COLO668 (cell line): ENCODE results near the gene SLC22A6.
"Not testable (repeated sequence)": the region's sequence is repeated elsewhere in the genome, so short reads cannot be mapped to it uniquely, and the experiment has no call there.

Experiments
- DNase-seq: peaks from one replicate; lab custom pipeline; 2025; ENCODE audit not compliant: unreplicated experiment; lab: John Stamatoyannopoulos, UW

The SLC22A6 gene

DNA sequence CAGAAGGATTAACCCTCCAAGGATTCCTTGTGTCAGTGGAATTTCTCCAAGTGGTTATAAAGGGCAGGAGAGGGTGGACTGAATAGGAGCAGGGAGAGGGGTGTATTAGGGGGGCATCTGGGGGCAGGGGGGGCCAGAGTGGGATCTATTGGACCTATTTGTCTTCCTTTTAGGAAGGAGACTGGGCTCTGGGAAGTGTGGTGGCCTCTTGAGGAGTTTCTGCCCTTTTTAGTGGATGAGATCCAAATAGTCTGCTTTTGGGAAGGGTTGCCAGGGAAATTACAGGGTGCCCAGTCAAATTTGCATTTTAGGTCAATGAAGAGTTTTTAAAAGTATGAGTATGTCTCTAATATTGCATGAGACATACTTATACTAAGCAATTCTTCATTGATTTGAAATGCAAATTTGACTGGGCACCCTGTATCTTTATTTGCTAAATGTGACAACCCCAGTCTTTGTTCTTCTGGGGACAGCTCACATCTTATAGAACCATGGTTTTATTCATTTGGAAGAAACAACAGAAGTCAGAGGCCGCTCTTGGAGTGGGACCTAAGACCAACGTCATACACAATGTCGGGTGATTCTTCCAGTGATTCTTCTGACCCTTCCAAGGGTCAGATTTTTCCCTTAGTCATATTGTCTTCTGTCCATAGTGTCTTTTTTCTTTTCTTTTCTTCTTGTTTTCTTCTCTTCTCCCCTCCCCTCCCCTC, 429 bp upstream of the SLC22A6 start:
- DNase-seq, result no peak

DNA sequence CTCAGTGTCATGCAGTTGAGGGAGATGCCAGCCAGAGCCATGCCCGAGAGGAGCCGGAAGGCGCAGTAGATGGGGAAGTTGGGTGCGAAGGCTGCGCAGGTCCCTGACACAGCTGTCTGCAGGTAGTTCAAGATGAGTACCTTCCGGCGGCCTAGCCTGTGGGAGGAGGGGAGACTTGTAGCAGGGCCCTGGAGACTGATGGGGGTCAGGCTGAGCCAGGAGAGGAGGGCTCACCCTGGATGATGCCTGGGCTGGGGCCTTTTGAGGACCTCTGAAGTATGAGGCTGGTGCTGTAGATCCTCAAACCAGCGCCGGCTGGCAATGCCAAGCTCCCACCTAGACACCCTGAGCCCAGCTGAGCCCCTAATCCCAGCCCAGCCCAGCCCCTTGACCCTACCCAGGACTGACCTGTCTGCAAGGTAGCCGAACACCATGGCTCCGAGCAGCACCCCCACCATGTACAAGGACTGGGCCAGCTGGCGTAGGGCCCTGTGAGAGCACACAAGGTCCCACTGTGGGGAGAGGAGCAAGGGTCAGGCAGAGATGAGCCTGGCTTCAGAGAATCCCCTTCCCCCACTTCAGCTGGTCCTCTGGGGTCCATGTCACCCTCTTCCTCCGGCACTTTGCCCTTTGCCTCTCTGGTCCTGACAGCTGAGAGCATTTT, 1.1 kb downstream of the SLC22A6 start:
- DNase-seq, result no peak

DNA sequence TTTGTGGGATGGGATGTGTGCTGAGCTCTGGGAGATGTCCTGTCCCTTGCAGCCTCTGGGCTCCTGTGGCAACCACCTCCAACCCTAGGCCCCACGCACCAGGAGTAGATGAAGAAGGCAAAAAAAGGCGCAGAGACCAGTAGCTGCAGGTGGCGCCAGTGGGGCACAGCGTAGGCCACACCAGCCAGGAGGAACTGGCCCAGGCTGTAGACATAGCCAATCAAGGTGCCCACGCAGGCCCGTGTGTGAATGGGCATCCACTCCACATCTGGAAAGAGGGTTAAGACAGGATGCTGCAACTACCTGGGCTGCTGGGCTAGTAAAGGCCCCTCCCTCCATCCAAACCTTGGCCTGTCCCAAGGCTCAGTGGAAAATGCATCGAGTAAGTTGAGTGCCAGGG, 3.0 kb downstream of the SLC22A6 start:
- no peak for DNase-seq

DNA sequence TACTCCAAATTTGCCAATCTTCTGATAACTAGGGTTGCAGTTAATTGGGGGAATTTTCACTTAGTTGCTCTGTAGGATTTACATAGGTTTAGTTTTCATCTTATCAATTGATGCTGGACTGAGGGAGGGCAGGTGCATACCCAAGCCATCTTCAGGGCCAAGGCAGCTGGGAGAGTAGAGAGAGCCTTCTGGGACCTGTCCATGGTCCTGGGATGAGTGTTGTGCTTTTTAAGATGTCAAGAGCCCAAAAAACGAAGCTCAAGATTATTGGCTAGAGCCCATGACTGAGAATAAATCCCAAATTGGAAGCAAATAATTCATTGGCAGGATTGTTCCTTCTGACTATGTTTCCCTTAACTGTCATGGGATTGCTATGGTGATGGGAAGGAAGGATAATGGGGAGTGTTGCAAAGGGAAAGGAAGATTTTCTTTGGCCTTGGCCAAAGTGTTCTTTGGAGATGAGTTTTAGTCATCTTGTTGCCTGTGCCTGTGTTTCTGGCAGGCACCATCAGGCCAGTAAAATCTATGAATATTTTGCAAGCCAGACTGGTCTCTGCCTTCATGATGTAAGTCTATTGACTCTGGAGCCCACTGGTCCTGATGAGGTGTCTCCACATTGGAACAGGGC, 4.5 kb downstream of the SLC22A6 start:
- no peak for DNase-seq

DNA sequence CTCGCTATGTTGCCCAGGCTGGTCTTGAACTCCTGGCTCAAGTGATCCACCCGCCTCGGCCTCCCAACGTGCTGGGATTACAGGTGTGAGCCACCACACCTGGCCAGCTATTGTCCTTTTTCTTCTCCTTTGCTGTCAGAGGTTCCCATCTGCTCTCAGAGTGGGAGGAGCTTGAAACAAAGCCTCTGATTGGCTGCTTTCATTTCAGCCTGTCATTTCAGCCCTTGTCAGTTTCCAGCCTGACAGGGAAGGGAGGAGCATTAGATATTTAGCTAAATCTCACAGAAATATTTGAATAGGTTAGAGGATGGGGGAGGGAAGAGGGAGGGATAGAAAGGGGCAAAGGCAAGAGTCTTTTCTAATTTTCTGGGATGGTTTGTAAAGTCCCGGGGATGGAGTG, 8.7 kb downstream of the SLC22A6 start:
- DNase-seq, result no peak

DNA sequence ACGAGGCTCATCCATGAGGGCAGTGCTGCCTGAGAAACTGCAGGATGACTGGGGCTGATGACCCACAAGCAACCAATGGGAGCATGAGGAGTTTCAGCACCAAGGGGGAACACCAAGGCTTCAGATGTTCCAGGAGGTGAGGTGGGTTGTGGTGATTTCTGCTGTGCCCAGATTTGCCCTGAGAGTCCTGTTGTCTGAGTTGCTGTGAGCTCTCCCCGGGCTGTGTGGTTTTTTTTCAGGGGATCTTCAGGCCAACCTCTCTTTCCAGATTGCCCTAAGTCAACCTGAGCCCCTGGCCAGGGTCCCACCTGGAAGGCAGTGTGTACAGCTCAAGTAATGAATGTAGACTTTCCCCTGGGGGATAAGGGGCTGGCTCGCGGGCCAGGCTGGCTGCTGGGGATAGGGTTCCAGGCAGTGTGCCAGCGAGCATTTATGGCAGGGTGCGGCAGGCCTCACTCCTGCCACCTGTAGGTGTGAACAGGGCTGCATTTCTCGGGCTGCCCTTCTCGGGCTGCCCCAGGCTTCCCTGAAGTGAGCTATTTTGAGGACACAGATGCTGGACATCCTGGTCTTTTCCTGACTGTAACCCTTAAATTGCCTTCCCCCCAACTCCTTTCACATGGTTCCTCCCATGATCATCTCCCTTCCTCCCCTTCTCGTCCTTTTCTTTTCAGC, 9.8 kb downstream of the SLC22A6 start:
- DNase-seq, result peak; percentile 21

DNA sequence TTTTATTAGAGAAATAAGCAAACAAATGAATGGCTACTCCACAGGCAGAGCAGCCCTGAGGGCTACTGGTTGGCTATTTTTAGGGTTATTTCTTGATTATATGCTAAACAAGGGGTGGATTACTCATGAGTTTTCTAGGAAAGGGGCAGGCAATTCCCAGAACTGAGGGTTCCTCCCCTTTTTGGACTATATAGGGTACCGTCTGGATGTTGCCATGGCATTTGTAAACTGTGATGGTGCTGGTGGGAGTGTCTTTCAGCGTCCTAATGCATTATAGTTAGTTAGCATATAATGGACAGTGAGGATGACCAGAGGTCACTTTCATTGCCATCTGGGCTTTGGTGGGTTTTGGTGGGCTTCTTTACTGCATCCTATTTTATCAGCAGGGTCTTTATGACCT, 19.2 kb downstream of the SLC22A6 start:
- no peak for DNase-seq

DNA sequence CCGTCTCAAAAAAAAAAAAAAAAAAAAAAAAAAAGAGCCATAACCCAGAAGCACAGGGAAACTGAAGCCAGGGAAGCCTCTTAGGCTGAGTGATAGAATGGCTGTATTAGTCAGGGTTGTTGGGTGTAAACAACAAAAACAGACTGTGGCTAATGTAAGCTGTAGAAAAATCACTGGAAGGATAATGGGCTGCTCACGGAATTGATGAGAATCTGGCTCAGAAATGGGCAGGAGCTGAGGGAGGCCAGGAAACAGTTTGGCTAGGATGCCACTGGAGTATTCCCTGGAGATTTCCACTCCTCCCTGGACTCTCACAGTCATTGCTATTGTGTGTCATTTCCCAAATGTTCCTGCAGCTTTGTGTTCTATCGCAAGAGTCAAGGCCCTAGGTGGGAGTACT, 22.4 kb downstream of the SLC22A6 start:
- no peak for DNase-seq

DNA sequence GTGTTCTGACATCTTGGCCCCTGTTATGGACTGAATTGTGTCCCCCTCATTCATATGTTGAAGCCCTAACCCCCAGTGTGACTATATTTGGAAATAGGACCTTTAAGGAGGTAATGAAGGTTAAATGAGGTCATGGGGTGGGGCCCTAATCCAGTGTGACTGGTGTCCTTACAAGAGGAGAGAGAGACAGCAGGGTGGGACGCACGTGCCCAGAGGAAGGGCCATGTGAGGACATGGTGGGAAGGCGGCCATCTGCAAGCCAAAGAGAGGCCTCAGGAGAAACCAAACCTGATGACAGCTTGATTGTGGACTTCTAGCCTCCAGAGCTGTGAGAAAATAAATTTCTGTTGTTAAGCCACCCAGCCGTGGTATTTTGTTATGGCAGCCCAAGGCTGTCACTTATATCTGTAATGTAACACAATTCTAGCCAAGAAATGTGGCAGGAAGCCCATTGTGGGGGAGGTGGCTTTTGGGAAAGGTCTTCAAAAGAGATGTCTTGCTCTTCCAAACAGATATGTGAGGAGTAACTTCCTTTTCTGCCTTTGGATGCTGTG, 23.7 kb downstream of the SLC22A6 start:
- DNase-seq, result no peak

DNA sequence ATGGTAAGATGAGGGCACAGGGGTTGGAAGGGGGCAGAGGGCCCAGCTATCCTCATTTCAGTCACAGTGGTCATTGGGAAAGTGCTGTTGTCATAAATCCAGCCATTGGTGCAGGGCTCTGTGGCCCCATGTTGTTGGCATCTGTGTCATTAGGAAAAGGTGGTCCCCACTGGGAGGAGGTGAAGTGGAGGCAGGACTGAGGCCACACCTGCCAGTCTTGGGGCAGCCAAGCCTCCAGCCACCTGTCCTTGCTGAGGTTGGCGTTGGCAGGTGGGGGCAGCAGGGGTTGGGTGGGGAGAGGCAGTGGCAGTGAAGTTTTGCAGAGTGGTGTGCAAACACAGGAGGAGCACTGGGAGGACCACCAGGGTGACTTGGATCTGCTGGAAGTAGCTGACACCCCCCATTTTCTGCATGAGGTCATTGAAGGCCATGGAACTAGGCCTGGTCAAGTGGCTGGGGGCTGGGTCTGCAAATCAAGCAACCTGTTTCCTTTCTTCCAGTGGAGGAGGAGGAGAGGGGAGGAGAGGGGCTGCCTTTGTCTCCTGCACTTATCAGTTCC, 25.3 kb downstream of the SLC22A6 start:
- DNase-seq, result no peak

DNA sequence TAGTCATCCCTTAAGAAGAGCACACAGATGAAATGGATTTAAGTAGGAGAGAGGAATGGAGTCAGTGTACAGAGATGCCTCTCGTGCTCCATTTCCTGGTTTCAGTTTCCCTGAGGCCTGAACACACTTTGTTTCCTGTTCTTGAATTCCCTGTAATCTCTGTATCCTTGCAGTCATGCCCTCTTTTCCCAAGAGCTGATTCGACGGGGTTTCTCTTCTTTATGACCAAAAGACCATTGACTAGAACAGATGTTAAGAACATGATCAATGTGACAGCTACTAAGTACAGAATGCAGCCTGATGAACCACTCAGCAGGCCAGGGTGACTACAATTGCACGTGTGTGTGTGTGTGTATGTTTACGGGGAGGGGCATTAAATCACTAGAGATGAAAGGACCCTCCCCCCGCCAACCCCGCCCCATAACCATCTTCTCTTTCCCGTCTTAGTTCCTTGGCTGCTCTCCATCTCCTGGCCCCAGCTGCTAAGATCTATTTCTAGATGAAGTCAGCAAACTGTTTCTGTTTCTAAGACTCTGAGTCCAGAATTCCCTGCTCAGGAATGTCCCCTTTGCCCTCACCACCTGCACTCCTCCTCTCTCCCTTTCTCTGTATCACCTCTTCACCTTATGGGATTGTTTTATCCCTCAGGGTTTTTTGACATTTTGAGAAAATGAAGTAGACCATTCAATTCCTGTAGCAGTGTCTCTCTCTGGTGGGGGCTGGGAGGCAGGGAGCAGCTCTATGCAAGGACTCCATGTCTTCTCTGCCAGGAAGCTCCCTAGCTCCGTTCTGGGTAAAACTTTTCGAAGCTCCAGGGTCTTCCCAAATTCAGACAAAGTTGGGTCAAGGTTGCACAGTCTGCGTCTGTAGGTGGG, 26.0 kb downstream of the SLC22A6 start:
- no peak for DNase-seq

DNA sequence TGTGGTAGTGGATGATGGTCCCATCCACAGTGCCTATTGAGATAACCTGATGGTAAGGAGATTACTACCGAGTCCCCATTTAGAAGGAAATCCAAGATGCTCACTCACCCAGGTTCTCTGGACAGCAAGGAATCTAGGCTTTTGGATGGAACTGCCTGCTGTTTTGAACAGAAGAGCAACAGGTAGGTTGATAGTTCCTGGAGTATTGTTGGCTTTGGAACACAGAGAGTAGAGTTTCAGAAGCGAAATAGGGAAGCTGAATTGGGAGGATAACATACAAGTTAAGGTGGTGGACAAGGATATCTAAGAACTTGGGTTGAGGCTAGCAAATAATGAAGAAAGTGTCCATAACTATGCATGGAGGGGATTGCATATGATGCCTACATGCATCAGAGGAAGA, 27.6 kb downstream of the SLC22A6 start:
- no peak for DNase-seq

DNA sequence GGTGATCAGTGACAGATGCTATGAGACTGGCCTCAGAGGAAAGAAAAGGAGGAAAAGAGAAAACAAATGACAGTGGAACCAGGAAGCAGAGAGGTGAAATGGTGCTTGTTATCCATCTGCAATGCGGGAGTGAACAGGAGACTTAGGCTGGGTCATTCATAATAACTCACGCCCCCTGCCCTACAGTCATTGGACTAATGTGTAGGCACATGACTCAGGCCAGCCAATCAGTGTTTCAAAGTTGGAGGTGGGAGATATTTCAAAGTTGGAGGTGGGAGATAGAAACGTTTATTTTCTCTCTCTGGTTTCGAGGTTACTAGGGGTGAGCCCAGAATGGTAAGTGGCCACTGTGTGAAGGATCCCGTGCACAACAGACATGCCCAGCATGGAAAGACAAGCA, 30.3 kb downstream of the SLC22A6 start:
- DNase-seq, result no peak

DNA sequence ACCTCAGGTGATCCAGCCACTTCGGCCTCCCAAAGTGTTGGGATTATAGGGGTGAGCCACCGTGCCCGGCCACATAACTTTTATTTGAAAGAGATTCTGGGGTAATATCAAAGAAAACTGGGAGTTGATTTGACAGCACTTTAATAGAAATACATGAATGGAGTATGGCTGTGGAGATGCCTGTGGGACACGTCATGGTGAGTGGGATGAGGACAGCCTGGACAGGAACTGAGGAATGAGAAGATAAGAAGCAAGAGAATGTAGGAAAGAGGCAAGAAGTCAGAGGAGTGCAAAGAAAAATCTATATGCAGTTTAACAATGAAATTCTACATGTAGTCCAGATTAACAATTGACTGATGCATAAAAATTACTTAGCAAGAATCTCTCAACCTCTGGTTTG, 31.0 kb downstream of the SLC22A6 start:
- DNase-seq, result no peak

DNA sequence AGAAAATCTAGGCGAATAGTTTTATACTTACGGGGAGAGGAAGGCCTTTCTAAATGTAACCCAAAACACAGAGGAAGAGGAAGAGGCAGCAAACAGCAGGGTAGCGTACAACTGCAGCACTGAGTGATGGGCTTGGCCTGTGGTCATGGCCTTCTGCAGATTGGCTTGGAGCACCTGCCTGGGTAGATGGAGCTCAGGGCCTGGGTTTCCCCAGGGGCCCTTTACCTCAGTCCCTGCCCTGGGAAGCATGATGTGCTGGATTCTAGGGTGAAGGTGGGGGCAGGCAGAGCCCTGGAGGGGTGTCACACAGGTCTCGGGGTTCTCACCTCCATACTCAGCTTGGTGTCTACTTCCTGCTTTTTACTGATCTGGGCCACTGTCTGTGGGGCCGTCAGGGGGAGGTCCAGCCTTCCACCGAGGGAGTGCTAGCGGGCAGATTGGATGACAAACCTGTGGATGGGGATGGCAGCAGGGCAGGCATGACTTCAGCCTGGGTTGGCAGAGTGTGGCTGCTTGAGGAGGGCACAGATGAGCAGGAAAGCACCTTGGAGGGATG, 35.9 kb downstream of the SLC22A6 start:
- DNase-seq, result no peak

DNA sequence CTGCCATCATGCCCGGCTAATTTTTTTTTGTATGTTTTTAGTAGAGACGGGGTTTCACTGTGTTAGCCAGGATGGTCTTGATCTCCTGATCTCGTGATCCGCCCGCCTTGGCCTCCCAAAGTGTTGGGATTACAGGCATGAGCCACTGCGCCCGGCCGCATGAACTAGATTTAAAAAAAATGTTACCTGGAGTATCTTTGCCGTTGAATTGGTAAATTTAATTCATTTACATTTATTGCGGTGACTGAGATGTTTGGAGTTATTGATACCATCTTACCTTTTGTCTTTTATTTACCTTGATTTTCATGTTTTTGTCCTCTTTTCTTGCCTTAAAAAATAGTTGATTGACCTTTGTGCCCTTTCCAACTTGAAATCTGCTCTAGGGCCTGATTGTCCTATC, 39.2 kb downstream of the SLC22A6 start:
- DNase-seq, result not testable (repeated sequence)

DNA sequence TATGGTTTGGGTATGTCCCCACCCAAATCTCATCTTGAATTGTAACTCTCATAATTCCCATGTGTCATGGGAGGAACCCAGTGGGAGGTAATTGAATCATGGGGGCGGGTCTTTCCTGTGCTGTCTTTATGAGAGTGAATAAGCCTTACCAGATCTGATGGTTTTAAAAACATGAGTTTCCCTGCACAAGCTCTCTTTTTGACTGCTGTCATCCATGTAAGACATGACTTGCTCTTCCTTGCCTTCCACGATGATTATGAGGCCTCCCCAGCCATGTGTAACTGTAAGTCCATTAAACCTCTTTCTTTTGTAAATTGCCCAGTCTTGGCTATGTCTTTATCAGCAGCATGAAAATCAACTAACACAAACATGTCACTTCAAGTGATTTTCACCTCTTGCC, 47.2 kb downstream of the SLC22A6 start:
- not testable (repeated sequence) for DNase-seq

DNA sequence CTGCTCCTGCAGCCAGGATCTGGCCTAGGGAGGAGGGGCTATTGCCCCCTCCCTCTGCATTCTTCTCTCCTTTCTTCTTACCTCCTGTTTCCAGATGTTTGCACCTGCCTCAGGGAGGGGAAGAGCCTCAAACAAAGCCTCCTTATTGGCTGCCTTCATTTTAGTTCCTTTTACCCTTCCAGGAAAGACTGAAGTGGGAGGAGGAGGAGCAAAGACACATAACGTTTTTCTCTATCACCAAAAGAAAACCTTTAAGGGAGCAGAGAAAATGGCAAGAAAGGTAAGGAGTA, 50.3 kb downstream of the SLC22A6 start:
- DNase-seq, result no peak

DNA sequence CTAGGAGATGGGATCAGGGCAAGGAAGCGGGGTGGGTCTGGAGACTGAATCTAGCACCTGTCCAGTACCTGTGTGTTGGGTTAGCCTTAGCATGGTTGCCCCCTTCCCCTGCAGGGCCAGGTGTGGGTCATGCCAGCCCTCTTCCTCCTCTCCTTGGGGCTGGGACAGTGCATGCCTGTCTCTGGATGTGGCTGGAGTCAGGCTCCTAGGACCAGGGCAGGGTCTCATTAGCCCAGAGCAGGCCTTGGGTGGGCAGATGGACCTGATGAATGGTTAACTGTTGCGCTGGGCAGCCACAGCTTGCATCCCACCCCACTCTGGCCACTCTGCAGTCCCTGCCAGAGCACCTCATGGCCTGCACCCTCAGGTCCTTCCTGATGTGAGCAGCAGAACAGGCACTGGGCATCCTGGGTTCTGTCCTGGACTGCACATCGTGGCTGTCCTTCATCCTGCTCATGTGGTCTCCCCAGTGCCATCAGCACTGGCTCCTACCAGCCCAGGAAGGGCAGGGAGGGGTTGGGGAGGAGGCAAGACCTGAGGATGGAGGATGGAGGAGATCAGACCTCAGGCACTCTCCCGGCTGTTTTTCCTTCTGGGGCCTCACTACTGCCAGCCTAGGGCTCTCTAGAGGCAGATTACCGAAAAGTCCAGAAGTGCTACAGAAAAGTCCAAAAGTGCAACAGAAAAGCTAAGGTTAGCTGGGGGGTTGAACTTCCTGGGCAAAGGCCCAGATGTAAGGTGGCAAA, 50.8 kb downstream of the SLC22A6 start:
- no peak for DNase-seq

DNA sequence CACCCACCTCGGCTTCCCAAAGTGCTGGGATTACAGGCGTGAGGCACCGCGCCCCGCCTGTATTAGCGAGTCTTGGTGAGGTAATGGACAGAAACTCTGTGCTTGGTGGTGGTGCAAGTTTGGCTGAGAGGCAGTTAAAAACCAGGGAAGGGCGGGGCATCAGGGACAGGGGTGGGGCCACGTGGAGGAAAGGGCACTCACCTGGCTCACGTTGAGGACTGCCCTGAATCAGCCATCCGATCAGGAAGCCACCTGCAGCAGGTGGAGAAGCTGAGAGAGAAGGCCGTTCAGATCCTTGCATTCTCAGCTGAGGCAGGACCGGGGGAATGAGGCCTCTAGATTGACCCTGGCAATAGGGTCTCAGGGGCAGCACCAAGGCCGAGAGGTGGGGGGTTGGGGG, 51.5 kb downstream of the SLC22A6 start:
- no peak for DNase-seq
